Medulla oblongata (tissue), 1 donor: Measurements from ENCODE around the gene IL16.
"Not testable (repeated sequence)": the region's sequence is repeated elsewhere in the genome, so short reads cannot be mapped to it uniquely, and the experiment has no call there.

ENCODE experiments used
- DNase-seq: peaks from one replicate; pipeline ENCODE4 v3.0.0-alpha.2; 2015; ENCODE audit errors: extremely low spot score

Gene IL16

GRCh38 chr15:81312790-81313543, 116.3 kb downstream of the IL16 start:
- no peak for DNase-seq

GRCh38 chr15:81313686-81314085, 117.0 kb downstream of the IL16 start:
- no peak for DNase-seq

GRCh38 chr15:81314378-81314777, 117.7 kb downstream of the IL16 start:
- no peak for DNase-seq

GRCh38 chr15:81315452-81316175, 118.9 kb downstream of the IL16 start:
- DNase-seq = no peak

GRCh38 chr15:81316267-81316666, 119.6 kb downstream of the IL16 start:
- DNase-seq = no peak

- DNase-seq = no peak
These were observed 121.0 kb downstream of the IL16 start for GRCh38 chr15:81317642-81318017.

- no peak for DNase-seq
These were observed 125.0 kb downstream of the IL16 start for GRCh38 chr15:81321667-81322066.

GRCh38 chr15:81322676-81323253, 126.1 kb downstream of the IL16 start:
- no peak for DNase-seq

- DNase-seq = no peak
These were observed 126.9 kb downstream of the IL16 start for GRCh38 chr15:81323559-81323943.

GRCh38 chr15:81323944-81324881, 127.5 kb downstream of the IL16 start, which contains the start of gene STARD5:
Gene STARD5 (minus strand): TSS chr15:81324141. CDS start chr15:81324099, 42 bp downstream.
- DNase-seq = peak; percentile 99

GRCh38 chr15:81326466-81327212, 130.0 kb downstream of the IL16 start:
- no peak for DNase-seq

- DNase-seq = no peak
These were observed 130.8 kb downstream of the IL16 start for GRCh38 chr15:81327516-81327915.

- no peak for DNase-seq
These were observed 132.8 kb downstream of the IL16 start for GRCh38 chr15:81329446-81329845.

- no peak for DNase-seq
These were observed 133.8 kb downstream of the IL16 start for GRCh38 chr15:81330366-81331090.

GRCh38 chr15:81331141-81331540, 134.5 kb downstream of the IL16 start:
- not testable (repeated sequence) for DNase-seq

- DNase-seq = no peak
These were observed 134.9 kb downstream of the IL16 start for GRCh38 chr15:81331600-81331999.

GRCh38 chr15:81332326-81332725, 135.6 kb downstream of the IL16 start:
- no peak for DNase-seq

- no peak for DNase-seq
These were observed 136.7 kb downstream of the IL16 start for GRCh38 chr15:81333363-81333762.

- no peak for DNase-seq
These were observed 138.2 kb downstream of the IL16 start for GRCh38 chr15:81334768-81335435.

- DNase-seq = no peak
These were observed 139.0 kb downstream of the IL16 start for GRCh38 chr15:81335631-81336030.
